ENCODE measurements around the gene MTF2.
A peak's percentile ranks its signal among the peaks of the same experiment; 100 is the strongest.
"Not testable (repeated sequence)": the region's sequence is repeated elsewhere in the genome, so short reads cannot be mapped to it uniquely, and the experiment has no call there.

Gene MTF2

DNA sequence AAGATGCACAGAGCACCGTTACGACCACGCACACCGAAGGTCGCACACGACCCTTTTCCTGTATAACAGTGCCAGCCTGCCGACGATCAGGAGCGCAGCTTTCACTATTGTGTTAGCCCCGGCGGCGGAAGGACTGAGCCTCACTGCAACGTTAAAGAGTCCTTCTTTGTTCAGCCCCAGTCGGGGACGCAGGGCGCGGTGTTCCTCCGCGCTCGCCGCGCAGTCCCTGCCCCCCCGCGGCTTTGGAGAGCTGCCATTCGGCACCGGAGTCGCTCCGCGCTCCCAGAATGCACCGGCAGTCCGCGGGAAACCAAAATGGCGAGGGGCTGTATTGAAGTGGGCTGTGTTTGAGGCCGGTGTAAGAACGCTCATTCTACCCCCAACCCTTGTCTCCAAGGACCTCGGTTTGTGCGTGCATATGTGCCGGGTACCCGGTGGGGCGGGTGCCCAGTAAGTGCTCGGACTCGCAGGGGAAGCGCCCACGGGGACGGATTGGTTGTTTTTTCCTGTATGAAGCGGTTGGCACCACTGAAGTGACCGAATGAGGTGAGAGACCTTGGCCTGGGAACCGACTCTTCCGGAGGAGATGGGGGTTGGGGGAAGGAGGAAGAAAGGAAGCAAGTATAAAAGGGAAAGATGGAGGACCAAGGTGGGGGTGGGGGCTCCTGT lies at the start of gene MTF2:
Gene MTF2 (plus strand): TSS at position 298 of the 669 bp plus-strand sequence. CDS start 244 bp downstream, at position 542.
- DNase-seq (ENCODE audit: low read depth), result peak; percentile 86

DNA sequence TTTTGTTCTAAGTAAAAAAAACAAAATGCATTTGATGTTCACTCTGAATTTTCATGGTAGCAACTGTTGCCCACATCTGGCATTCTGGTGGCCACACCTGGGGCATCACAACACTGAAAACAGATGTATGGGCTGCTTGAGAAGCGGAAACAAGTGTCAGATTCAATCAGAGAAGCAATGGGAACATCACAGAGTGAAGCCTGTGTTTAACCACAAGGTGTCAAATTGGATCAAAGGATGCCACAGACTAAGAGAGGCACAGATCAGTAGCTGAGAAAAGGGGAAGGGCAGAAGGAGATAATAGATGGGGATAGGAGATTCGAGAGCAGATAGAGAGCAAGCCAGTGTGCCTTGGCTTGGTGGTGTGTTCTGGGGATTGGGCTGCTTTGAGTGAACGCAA lies 49.8 kb upstream of the MTF2 start:
- no peak for DNase-seq (ENCODE audit: low read depth)

DNA sequence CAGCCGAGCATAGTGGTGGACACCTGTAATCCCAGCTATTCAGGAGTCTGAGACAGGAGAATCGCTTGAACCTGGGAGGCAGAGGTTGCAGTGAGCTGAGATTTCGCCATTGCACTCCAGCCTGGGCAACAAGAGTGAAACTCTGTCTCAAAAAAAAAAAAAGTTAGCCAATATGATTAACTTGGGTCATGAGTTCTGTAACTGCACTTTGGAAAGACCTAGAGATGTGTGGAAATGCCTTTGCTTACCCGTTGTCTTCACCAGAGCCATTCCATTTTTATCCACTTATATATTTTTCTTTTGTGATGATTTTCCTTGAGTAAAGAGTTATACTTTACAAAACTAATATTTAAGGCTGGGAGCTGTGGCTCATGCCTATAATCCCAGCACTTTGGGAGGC lies 48.9 kb upstream of the MTF2 start:
- not testable (repeated sequence) for DNase-seq (ENCODE audit: low read depth)

DNA sequence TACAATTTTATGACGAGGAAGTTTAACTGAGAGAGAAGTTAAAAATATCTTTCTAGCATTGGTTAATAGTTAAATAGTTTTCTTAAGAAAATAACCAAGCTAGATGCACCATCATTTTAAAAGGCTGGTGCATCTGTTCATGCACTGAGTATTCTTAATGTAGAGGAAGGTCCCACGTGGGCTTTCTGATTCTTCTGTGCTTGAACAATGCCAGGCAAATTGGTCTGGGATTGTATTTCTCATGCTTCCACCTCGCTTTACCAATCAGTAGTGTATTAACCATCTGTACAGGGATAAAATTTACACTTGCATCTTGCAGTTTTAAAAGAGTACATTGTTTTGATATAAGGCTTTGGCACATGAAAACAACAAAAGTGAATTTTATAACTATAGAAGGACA lies 47.4 kb upstream of the MTF2 start:
- no peak for DNase-seq (ENCODE audit: low read depth)

DNA sequence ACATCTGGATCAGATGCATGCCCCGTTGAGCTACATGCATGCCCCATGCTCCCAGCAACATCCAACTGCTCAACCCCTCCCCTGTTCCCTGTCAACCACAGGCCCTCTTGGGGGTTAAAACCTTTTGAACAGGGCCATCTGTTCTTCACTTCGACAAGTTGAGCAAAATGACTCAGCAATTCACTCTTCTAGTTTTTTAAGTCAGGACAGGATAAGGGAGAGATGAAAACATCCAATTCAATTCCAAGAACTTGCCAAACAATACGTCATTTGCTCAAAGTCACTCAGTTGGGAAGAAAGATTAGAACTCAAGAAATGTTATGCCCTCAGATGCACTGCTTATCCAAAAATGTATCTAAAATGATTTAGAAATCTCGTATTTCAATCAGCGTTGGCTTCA lies 46.1 kb upstream of the MTF2 start:
- no peak for DNase-seq (ENCODE audit: low read depth)

DNA sequence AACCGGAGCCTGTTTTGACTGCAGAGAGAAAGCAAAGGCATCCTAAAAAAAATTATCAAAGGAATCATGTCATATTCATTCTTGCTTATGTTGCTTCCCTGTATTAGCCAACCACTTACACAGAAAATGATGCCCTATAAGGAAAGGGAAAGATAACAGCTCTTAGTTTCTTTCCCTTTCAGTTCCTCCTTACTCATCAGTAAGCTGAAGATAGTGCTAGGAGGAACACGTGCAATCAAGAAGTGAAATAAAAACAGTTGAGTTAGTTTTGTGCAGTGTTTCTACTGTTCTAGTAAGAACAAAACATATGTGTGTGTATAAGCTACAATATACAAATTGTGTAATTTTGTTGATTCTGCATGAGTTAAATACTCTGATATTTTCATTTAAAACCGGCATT lies 45.3 kb upstream of the MTF2 start:
- no peak for DNase-seq (ENCODE audit: low read depth)

DNA sequence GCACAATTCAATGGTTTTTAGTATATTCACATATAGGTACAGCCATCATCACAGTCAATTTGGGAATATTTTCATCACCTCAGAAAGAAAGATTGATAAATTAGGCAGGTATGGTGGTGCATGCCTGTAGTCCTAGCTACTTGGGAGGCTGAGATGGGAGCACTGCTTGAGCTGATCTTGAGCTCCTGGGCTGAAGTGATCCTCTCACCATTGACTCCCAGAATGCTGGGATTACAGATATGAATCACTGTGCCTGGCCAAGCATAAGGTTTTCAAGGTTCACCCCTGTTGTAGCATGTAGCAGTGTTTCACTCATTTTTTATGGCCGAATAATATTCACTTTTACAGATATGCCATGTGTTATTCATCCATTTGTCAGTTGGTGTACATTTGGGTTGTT lies 44.7 kb upstream of the MTF2 start:
- DNase-seq (ENCODE audit: low read depth), result no peak

DNA sequence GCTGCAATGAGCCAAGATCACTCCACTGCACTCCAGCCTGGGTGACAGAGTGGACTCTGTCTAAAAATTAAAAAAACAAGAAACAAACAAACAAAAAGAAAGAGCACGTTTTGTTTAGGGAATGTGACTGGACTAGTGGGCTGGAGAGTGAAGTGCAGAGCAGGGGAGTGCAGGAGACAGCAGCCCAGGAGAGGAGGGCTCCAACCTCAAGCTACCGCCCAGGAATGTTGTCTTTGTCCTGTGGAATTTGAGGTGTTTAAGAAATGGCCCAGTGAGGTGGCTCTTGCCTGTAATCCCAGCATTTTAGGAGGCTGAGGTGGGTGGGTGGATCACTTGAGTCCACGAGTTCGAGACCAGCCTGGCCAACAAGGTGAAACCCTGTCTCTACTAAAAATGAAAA lies 42.4 kb upstream of the MTF2 start:
- no peak for DNase-seq (ENCODE audit: low read depth)

DNA sequence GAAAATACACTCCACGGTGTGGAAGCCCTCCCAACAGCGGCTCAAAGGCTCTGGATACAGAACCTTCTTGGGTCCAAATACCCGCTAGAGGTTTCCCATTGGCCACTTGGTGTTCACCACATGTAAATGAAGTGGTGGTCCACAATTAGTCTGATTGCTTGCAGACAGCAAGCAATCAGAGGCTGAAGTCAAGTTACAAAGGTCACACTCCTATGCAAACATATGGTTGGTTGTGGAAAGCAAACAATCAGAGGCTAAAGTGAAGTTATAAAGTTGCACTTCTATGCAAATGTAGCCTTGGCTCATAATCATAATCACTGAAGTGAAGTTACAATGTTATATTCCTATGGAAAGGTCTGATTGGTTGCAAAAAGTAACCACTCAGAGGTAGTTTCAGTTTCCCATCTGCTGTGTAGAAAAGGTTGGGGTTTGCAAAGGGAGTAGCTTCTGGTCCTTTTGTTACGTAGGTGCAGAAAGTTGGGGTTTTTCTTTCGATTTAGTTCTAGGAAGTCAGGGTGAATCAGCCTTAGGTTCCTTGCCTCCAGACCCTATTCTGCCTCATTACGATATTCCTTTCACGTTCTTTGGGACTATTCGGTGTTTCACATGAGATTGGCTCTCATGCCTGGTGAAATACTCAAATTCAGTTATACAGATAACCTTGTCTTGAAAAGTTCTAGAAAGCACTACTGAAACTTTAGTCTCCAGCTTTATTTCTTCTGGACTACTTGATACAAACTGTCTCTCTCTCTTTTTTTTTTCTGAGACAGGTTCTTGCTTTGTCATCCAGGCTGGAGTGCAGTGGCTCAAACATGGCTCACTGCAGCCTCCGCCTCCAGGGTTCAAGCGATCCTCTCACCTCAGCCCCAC lies 36.7 kb upstream of the MTF2 start:
- no peak for DNase-seq (ENCODE audit: low read depth)

DNA sequence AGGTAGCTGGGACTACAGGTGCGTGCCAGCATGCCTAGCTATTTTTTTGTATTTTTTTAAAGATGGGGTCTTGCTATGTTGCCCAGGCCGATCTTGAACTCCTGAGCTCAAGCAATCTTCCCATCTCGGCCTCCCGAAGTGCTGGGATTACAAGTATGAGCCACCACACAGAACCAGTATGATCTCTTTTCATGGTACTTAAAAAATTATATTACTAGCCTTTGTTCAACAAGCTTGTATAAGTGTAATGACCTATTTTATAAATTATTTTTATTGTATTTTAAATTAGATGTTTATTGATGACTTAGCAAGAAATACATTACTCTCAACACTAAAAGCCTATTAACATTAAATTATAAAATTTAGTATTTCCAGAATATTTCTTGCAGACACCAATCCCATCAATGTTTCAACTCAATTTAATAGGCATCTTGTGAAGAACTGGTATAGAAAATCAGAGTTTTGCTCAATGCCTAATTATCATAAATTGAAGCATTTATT lies 36.0 kb upstream of the MTF2 start:
- DNase-seq (ENCODE audit: low read depth), result no peak

DNA sequence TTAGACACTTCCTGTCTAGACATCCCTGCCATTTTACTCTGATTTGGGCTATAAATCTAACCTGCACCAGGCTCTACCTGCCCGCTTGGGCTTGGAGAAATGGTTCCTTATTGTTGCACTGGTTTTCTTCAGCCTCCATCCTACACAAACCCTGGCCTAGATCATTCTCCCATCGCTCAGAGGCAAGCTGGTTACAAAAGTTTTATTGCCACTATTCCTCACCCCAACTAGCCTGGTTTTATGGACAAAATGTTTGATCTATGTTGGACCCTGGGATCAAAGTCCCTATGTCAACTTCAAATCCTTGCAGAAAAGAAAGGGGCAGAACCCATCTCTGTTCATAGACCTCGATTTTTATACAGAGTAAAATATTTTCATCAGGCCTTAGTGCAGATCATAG lies 31.5 kb upstream of the MTF2 start:
- DNase-seq (ENCODE audit: low read depth), result no peak

DNA sequence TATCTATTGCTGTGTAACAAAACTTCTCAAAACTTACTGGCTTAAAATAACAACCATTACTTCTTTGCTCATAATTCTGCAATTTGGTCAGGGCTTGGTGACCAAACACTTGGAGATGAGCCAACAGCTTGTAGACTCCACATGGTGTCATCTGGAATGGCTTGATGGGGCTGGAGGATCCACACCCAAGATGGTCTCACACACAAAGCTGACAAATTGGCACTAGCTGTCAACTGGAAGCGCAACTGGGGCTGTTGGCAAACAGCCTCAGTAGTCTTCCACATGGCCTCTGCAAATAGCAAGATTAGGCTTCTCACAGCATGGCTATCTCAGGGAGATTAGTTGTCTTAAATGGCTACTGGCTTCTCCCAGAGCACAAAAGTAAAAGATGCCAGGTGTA lies 27.1 kb upstream of the MTF2 start:
- DNase-seq (ENCODE audit: low read depth), result no peak

DNA sequence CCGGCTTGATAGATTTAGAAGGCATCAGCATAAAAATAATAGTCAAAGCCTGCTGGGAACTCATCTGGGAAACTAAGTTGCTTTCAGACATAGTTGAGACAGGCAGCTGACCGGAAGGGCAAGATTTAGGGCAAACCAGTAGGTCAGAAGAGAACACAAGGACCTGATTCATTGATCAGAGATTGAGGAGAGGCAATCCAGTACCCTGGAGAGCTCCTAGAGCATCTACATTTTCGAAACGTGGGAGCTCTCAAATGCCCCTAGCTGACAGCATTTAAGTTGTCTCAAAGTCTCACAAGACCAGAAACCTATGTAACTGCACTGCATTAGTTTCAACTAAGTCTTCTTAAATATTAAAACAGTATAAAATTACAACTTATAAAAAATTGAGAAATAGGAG lies 22.9 kb upstream of the MTF2 start:
- no peak for DNase-seq (ENCODE audit: low read depth)

DNA sequence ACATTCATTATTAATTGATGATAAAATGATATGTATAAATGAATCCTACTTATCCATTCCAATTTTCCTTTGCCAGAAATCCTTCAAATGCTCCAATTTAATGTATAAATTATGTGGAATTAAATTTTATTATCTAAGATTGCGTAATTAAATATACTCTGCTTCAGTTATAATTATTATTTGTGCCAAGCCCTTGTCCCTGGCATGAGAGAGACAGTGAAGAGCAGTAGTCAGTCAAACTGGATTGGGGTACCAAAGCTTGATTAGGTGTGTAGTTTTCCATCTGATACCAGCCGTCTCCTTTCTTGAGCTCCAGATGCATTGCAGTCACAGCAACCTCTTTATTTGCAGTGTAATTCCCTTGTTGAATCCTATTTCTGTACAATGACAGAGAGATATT lies 22.4 kb upstream of the MTF2 start:
- no peak for DNase-seq (ENCODE audit: low read depth)

DNA sequence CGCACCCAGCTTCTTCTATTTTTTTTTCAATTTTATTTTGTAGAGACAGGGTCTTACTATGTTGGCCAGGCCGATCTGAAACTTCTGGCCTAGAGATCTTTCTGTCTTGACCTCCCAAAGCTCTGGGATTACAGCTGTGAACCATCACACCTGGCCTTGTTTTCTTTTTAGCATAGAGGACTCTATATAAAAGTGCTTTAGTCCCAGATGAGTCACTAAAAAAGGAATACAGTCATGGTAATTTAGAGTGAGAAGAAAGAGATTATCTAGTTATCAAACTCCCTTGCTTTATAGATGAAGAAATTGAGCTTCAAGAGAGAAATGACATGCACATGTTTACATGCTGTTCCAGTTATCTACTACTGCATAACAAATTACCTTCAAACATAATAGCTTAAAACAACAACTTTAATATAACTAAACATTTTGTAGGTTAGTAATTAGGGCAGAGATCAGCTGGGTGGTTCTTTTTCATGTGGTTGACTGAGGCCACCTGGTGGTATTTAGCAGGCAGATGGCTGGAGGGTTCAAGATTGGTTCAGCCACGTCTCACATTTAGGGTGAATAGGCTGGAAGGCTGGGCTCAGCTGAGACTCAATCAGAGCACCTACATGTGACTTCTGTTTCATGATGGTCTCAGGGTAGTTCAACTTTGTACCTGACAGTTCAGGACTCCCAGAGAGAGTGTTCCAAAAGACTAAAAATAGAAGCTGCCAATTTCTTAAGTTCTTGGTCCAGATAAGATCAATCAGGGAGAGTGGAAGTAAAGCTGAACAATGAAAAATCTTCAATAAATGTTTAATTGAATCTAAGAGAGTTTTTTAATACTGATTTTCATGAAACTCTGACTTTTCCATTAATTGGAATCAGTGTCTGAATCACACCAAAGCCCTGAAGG lies 16.9 kb upstream of the MTF2 start:
- DNase-seq (ENCODE audit: low read depth), result no peak

DNA sequence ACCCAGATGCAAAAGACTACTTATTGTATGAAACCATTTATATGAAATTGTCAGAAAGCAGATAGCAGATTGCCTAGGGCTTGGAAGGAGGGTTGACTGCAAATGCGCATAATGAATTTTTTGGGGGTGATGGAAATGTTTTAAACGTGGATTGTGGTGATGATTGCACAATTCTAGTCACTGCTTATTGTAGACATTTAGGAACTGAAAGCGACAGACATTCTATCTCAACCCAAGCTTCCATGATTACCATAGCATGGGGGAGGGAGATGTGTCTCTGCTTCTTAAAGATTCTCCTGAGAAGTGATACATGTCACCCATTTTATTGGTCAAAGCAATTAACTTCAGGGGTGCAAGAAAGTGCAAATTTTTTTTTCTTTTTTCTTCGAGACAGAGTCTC lies 2.8 kb upstream of the MTF2 start:
- no peak for DNase-seq (ENCODE audit: low read depth)

DNA sequence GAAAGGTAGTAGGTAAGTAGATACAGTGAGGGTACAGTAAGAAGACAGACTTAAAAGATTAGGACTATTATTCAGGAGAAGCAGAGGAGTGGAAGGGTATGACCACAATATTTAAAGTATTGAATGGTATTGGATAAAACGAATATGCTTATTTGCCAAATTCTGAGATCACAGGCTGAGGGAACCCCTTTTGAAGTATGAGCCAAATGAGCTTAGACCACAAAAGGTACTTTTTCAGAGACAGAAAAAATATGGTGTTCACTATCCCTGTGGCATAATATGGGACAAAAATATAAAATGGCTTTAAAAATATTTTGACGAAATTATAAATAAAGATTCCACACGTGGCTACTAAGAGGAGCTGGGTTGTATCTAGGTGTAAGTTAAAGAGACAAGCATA lies 880 bp upstream of the MTF2 start:
- no peak for DNase-seq (ENCODE audit: low read depth)

DNA sequence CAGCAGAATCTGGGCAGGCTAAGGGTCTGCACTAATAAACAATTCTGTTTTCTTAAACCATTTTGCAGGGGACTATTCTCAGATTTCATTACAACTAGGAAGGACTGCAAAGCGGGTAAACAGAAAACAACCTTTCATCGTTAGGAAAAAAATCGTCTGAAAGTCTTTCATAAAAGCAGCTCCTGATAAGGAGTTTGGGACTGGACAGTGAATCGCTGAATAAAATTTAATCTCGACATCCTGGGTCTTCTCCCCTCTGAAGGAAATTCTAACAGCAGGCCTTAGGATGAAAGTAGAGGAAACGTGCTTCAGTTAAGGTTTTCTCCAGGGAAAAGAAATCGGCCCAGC lies 471 bp upstream of the MTF2 start:
- no peak for DNase-seq (ENCODE audit: low read depth)

DNA sequence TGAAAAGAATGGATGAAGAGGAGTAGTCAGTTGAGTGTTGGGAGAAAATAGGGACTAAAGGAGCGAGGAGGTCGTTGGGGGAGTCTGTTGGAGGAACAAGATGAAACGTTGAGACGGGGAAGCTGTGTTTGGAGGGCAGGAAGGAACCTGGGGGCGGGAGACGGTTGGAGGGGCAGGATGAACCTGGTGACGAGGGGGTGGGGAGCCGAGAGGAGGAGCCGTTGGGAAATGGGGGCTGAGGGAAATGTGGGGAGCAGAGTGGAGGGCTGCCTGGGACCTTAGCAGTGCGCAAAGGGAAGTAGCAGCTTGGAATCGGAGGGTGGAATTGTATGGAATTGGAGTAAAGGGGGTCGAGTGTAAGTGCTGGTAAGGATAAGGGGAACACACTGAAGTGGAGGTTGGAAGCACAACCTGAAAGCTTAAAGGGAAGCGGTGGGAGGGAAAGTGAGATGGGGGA lies 630 bp downstream of the MTF2 start:
- DNase-seq (ENCODE audit: low read depth), result no peak

DNA sequence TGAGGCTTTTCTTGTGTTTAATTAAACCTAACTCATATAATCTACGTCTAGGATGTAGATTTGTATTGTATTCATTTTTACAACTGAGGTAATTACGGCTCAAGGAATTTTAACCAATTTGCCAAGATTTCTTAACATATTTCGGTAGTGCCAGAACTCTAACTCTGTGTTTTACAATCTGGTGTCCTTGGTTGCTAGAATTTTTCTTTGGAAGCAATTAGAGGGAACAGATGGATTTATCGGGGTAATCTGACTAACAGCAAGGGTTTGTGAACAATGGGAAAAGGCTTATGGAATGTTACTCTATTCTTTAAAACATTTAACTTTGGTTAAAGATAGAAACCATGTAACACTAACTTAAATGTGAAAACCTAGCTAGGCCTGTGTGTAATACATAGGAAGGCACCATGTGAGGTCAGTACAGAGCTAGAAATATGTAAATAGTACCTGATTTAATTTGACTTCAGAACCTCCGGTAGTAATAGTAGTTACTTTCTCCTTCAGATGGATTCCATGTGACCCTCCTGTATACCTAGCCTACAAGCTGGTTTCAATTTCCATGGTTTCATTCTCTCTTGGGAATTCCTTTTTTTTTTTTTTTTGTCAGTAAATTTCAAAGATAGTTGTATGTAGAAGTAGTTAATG lies 1.2 kb downstream of the MTF2 start:
- DNase-seq (ENCODE audit: low read depth), result no peak

DNA sequence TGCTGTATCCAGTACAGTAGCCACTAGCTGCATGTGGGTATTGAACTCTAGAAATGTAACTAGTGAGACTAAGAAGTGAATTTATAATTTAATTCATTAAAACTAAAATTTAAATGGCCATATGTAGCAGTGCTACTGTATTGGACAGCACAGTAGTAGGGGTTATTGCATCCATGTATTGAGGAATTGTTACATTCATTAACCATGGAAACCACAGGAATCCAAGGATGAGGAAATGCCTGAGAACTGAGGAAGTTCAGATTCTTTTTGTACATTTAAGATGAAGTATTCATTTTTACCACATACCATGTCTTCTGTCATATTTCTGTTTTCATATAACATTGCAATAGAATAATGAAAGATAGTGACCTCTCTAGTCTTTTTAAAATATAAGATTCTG lies 2.6 kb downstream of the MTF2 start:
- DNase-seq (ENCODE audit: low read depth), result peak; percentile 73

DNA sequence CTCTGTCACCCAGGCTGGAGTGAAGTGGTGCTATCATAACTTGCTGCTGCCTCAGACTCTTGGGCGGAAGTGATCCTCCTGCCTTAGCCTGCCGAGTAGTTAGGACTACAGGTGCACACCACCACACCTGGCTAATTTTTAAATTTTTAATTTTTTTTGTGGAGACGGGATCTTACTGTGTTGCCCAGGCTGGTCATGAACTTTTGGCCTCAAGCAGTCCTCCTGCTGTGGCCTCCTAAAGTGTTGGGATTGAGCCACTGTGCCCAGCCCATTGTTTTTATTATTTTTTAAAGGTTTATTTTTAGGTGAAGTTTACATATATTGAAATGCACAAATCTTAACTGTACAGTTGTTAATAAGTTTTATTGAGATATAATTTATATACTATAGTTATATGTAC lies 3.2 kb downstream of the MTF2 start:
- DNase-seq (ENCODE audit: low read depth), result no peak
